Measurements from ENCODE around the gene TOB1. TPM values are rescaled to one million over a fixed set of nuclear protein-coding genes. Genes with fewer than 3 reads are reported as not detected.

Gene TOB1
- total and polyA plus RNA-seq, 2 donors (not counting 1 experiment from before 2014, with no cell fraction given): 23.3 to 28.9 TPM

DNA sequence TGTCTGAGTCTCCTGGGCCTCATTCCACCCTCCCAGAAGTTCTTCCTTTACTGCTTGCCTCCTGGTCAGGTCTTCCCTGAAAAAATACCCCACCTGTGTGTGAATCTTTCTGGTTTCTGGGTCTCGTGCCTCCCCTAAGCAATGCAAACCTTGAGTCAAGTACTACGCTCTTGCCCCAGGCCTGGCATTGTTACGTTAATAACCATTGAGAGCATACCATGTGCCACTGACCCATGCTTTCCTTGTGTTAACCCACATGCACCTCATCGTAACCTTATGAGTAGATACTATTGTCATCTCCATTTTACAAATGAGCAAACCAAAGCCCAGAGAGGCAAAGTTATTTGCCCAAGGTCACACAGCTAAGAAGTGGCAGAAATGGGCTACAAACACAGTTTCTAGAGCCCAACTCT lies 25.4 kb upstream of the TOB1 start:
- WGBS (ENCODE audit: insufficient coverage): 100% methylated on average over 4 of the region's 4 CpGs
- no peak for DNase-seq
- TF ChIP-seq EZH2 (IDR thresholded peaks at IDR 0.05; ENCODE audit: borderline replicate concordance, insufficient read depth, low read depth, low read length, poor library complexity, severe bottlenecking): no peak
- TF ChIP-seq, protein P1, sequence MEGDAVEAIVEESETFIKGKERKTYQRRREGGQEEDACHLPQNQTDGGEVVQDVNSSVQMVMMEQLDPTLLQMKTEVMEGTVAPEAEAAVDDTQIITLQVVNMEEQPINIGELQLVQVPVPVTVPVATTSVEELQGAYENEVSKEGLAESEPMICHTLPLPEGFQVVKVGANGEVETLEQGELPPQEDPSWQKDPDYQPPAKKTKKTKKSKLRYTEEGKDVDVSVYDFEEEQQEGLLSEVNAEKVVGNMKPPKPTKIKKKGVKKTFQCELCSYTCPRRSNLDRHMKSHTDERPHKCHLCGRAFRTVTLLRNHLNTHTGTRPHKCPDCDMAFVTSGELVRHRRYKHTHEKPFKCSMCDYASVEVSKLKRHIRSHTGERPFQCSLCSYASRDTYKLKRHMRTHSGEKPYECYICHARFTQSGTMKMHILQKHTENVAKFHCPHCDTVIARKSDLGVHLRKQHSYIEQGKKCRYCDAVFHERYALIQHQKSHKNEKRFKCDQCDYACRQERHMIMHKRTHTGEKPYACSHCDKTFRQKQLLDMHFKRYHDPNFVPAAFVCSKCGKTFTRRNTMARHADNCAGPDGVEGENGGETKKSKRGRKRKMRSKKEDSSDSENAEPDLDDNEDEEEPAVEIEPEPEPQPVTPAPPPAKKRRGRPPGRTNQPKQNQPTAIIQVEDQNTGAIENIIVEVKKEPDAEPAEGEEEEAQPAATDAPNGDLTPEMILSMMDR (IDR thresholded peaks at IDR 0.05): no peak
- H3K36me3 ChIP-seq (replicated peaks in 1 of 2; ENCODE audit: control extremely low read depth in 1 of 2, control insufficient read depth in 1 of 2, extremely low read depth in 1 of 2, insufficient read depth in 2 of 2, low read length in 1 of 2): no peaks in the 10 kb centered on the region
- H4K20me1 ChIP-seq (ENCODE audit: control insufficient read depth, insufficient read depth, low read length, poor library complexity, severe bottlenecking): no peaks in the 10 kb centered on the region
- no peaks in the 10 kb centered on the region for H3K79me2 ChIP-seq (ENCODE audit: control insufficient read depth, insufficient read depth, low read length)
- Mint-ChIP-seq H3K4me3 (no peak overlapping the region), H3K27me3 (no peaks in the 10 kb centered on the region), H3K9me3 (ENCODE audit: insufficient read depth) (no peaks in the 10 kb centered on the region), H3K27ac (no peak overlapping the region), H3K4me1 (no peaks in the 10 kb centered on the region)
- no peak overlapping the region for H3K4me3 ChIP-seq (ENCODE audit: control extremely low read depth in 1 of 5, extremely low read depth in 1 of 5, insufficient read depth in 1 of 5, low read depth in 2 of 5, low read length in 4 of 5)
- H3K4me1 ChIP-seq (ENCODE audit: control insufficient read depth in 2 of 2, insufficient read depth in 2 of 2, low read length in 2 of 2): no peaks in the 10 kb centered on the region
- no peak for ATAC-seq (ENCODE audit: low read depth)
- H3K27ac ChIP-seq (ENCODE audit: low read length in 2 of 2): no peak overlapping the region
- H3K4me2 ChIP-seq (replicated peaks; ENCODE audit: low read depth, low read length, poor library complexity, severe bottlenecking): no peak overlapping the region
- intact Hi-C loops (cut with micrococcal nuclease): no loop called here
- CTCF ChIA-PET: interaction anchor here (1.5 kb wide), 1 partner anchor 11 kb away, joined by 3 read pairs; no protein-coding TSS in a partner anchor
- no peaks in the 10 kb centered on the region for H3K27me3 ChIP-seq (replicated peaks in 1 of 4; ENCODE audit: control extremely low read depth in 1 of 4, control insufficient read depth in 3 of 4, insufficient read depth in 4 of 4, low read length in 3 of 4)
- H2AFZ ChIP-seq (ENCODE audit: insufficient read depth, low read depth, low read length, poor library complexity, severe bottlenecking): no peak overlapping the region
- no peak overlapping the region for H3K9ac ChIP-seq (ENCODE audit: low read length)
- H3K9me3 ChIP-seq (ENCODE audit: control extremely low read depth in 1 of 3, control insufficient read depth in 2 of 3, insufficient read depth in 1 of 3, low read length in 2 of 3): no peaks in the 10 kb centered on the region
- POLR2A ChIA-PET: no interaction called here

DNA sequence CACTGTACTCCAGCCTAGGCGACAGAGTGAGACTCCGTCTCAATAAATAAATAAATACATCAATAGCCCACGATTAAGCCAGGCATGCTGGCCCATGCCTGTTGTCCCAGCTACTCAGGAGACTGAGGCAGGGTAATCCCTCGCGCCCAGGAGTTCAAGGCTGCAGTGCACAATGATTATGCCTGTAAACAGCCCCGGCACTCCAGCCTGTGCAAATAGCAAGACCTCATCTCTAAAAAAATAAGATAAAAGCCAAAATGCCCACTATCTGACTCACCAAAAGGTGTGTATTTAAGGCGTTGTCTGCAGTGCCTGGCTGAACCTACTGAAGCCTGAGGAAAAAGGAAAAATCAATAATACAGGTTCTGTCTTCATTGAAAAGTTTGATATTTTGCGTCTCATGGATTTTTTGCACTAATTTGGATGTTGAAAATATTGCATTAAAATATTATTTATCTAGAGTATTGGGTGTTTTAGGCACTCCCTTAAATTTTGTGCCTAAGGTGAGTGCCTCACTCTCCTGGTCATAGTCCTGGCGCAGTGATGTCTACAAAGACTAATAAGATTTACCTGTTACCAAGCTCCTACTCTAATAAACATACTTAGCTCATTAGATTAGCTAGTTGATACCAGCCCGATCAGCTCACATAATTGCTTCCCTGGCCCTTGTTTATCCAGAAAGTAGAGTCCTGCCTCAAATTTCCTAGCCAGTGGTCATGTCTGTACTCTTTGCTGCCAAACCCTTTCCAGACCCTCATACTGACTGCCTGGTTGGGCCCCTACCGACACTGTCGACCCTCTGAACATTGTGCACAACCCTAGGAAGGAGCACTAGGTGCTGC lies 24.7 kb upstream of the TOB1 start:
- H3K27me3 ChIP-seq (replicated peaks in 1 of 4; ENCODE audit: control extremely low read depth in 1 of 4, control insufficient read depth in 3 of 4, insufficient read depth in 4 of 4, low read length in 3 of 4): no peaks in the 10 kb centered on the region
- no peaks in the 10 kb centered on the region for H3K9me3 ChIP-seq (ENCODE audit: control extremely low read depth in 1 of 3, control insufficient read depth in 2 of 3, insufficient read depth in 1 of 3, low read length in 2 of 3)
- no peaks in the 10 kb centered on the region for H3K36me3 ChIP-seq (replicated peaks in 1 of 2; ENCODE audit: control extremely low read depth in 1 of 2, control insufficient read depth in 1 of 2, extremely low read depth in 1 of 2, insufficient read depth in 2 of 2, low read length in 1 of 2)
- H3K4me1 ChIP-seq (ENCODE audit: control insufficient read depth in 2 of 2, insufficient read depth in 2 of 2, low read length in 2 of 2): no peaks in the 10 kb centered on the region
- no peak overlapping the region for H2AFZ ChIP-seq (ENCODE audit: insufficient read depth, low read depth, low read length, poor library complexity, severe bottlenecking)
- H4K20me1 ChIP-seq (ENCODE audit: control insufficient read depth, insufficient read depth, low read length, poor library complexity, severe bottlenecking): no peaks in the 10 kb centered on the region
- no peak overlapping the region for H3K4me2 ChIP-seq (replicated peaks; ENCODE audit: low read depth, low read length, poor library complexity, severe bottlenecking)
- no peaks in the 10 kb centered on the region for H3K4me1 Mint-ChIP-seq
- DNase-seq: no peak
- H3K79me2 ChIP-seq (ENCODE audit: control insufficient read depth, insufficient read depth, low read length): no peaks in the 10 kb centered on the region
- H3K27ac ChIP-seq (ENCODE audit: low read length in 2 of 2): no peak overlapping the region
- no peaks in the 10 kb centered on the region for H3K27me3 Mint-ChIP-seq
- no peak overlapping the region for H3K4me3 ChIP-seq (ENCODE audit: control extremely low read depth in 1 of 5, extremely low read depth in 1 of 5, insufficient read depth in 1 of 5, low read depth in 2 of 5, low read length in 4 of 5)
- ChIA-PET CTCF (interaction anchor here (1.5 kb wide), 1 partner anchor 12 kb away, joined by 3 read pairs; no protein-coding TSS in a partner anchor), POLR2A (no interaction called here)
- H3K9me3 Mint-ChIP-seq (ENCODE audit: insufficient read depth): no peaks in the 10 kb centered on the region
- H3K4me3 Mint-ChIP-seq: no peak overlapping the region
- no peak overlapping the region for H3K27ac Mint-ChIP-seq
- intact Hi-C loops (cut with micrococcal nuclease): no loop called here
- H3K9ac ChIP-seq (ENCODE audit: low read length): no peak overlapping the region
- no peak for TF ChIP-seq EZH2 (IDR thresholded peaks at IDR 0.05; ENCODE audit: borderline replicate concordance, insufficient read depth, low read depth, low read length, poor library complexity, severe bottlenecking)
- TF ChIP-seq, protein P1 (IDR thresholded peaks at IDR 0.05): no peak
- WGBS (ENCODE audit: insufficient coverage): 93% methylated on average over 9 of the region's 12 CpGs
- ATAC-seq (ENCODE audit: low read depth): no peak
